ENCODE results near the gene ASB16.
"Not testable (repeated sequence)": the region's sequence is repeated elsewhere in the genome, so short reads cannot be mapped to it uniquely, and the experiment has no call there.

The ASB16 gene

GRCh38 chr17:44147812-44148211 lies 22.7 kb upstream of the ASB16 start:
- DNase-seq: no peak

- DNase-seq: not testable (repeated sequence)
These were observed 21.4 kb upstream of the ASB16 start for GRCh38 chr17:44149066-44149465.

- no peak for DNase-seq
These were observed 20.7 kb upstream of the ASB16 start for GRCh38 chr17:44149750-44150329.

- no peak for DNase-seq
These were observed 17.6 kb upstream of the ASB16 start for GRCh38 chr17:44152875-44153274.

- no peak for DNase-seq
These were observed 15.0 kb upstream of the ASB16 start for GRCh38 chr17:44155488-44155887.

GRCh38 chr17:44159519-44160210 lies 10.8 kb upstream of the ASB16 start:
- no peak for DNase-seq

GRCh38 chr17:44164476-44164875 lies 6.0 kb upstream of the ASB16 start:
- no peak for DNase-seq

- DNase-seq: no peak
These were observed 3.2 kb upstream of the ASB16 start for GRCh38 chr17:44167181-44167861.

- no peak for DNase-seq
These were observed 387 bp upstream of the ASB16 start for GRCh38 chr17:44170135-44170498.

GRCh38 chr17:44171931-44172455 lies 1.5 kb downstream of the ASB16 start:
- DNase-seq: no peak

GRCh38 chr17:44174427-44174826 lies 3.9 kb downstream of the ASB16 start:
- no peak for DNase-seq

- DNase-seq: no peak
These were observed 5.8 kb downstream of the ASB16 start for GRCh38 chr17:44176257-44176656.

GRCh38 chr17:44176671-44177501 lies 6.4 kb downstream of the ASB16 start:
- no peak for DNase-seq

- DNase-seq: no peak
These were observed 7.1 kb downstream of the ASB16 start for GRCh38 chr17:44177640-44178039.

- no peak for DNase-seq
These were observed 7.6 kb downstream of the ASB16 start for GRCh38 chr17:44178133-44178532.

- no peak for DNase-seq
These were observed 12.5 kb downstream of the ASB16 start for GRCh38 chr17:44183024-44183423.

- DNase-seq: no peak
These were observed 13.8 kb downstream of the ASB16 start for GRCh38 chr17:44184212-44184810.

- DNase-seq: peak; percentile 99
These were observed 16.0 kb downstream of the ASB16 start, which contains the start of gene TMUB2 for GRCh38 chr17:44186307-44187130. TMUB2 (plus strand) TSS chr17:44186972; CDS start chr17:44187709, 737 bp downstream.

GRCh38 chr17:44187131-44187899 lies 16.8 kb downstream of the ASB16 start:
- no peak for DNase-seq

- DNase-seq: no peak
These were observed 18.3 kb downstream of the ASB16 start for GRCh38 chr17:44188576-44189403.
